GM19099 (cell line): ENCODE data around the gene TRIM66.

ENCODE experiments used
- POLR2A ChIP-seq: IDR thresholded peaks from 3 replicates; pipeline ENCODE4 v1.6.1; 2011; ENCODE audit warnings: low read depth; ENCODE audit not compliant: insufficient read length; ENCODE audit errors: extremely low read depth

Gene TRIM66

GRCh38 chr11:8719721-8720120, 37.3 kb upstream of the TRIM66 start:
- TF ChIP-seq POLR2A: no peak

DNA sequence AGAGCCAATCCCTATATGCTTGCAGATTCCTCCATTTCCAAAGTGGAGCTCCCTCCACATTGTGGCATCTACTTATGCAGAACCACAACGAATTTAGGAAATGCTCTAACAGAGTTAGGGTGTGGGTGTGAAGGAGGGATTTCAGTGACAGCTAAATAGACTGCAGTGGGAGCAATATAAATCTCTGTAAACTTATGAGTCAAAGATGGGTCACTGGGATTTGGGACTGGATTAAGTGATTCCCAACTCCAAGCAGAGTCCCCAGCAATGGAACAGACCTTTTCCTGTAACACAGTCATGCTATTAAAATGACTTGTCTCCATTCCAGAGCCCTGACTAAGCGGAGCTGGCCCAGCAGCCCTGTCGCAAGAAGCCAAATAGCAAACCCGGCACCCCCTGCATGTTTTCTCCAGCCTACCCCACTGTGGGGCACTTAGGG, 36.8 kb upstream of the TRIM66 start:
- no peak for TF ChIP-seq POLR2A

DNA sequence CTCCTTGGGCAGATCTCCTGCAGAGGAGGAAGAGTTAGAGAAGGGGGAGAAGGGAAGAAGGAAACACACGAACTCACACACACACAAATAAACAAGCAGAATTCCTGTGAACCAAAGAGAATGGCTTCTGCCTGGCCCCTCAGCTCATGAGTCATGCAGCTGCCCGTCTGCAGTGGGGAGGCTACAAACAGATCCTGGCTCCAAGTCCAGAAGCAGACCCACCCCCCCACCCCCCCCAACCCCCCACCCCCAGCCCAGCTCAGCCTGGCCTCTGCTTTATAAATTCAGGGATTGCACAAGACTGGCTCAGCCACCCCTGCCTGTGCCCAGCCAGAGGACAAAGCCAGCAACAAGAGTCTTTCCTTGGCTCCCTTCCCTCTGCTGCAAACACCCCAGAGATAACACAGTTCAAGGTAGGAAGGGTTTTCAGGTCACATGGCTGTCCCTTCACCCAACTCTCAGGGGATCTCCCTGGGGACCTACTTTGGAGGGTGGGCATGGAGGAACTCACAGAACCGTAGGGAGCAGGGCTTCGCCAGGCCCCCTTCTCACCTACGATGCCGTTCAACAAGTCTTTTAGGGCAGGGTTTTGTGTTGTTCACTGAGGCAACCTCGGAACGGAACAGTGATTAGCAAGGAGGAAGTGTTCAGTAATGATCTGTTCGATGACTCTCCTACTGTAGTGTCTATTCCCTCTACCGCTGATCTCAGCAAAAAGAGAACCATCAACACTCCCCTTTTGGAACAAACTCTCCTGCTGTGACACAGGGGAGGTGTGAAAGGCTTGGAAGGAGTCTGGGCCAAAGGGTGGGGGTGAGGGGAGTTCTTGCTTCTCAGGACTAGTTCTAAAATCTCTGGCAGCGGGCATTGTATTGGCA, 35.6 kb upstream of the TRIM66 start:
- no peak for TF ChIP-seq POLR2A

DNA sequence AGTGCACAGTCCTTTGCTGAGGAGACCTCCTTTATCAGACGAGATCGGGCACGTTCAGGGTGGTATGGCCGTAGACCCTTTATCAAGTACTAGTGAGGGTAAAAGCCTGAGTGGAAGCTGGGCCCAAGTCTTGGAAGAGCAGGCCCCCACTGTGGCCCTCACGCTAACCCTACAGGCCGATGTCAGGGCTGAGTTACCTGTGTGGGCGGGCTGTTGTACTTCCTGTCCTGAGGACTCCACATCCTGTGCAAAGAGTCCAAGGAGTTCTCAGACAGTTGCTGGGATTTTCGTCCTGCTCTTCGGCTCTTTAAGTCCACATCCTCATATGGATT, 35.0 kb upstream of the TRIM66 start:
- TF ChIP-seq POLR2A: no peak

DNA sequence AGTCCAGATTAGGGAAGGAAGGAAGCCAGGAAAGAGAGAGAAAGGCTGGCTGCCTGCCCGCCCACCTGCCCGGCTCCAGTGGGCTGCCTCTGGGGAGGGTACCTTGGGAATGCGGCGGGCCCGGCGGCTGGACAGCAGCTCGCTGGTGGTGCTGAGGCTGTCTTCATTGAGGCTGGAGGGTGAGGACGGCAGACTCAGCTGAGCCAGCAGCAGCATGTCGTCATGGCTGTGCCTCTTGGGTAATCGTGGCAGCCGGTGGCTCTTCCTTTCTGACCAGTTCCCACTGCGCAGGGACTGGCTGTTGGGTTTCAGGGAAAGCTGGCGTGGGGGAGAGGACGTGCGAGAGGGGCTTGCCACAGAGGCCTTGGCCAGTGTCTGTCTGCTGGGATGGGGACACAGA, 33.0 kb upstream of the TRIM66 start:
- TF ChIP-seq POLR2A: no peak

DNA sequence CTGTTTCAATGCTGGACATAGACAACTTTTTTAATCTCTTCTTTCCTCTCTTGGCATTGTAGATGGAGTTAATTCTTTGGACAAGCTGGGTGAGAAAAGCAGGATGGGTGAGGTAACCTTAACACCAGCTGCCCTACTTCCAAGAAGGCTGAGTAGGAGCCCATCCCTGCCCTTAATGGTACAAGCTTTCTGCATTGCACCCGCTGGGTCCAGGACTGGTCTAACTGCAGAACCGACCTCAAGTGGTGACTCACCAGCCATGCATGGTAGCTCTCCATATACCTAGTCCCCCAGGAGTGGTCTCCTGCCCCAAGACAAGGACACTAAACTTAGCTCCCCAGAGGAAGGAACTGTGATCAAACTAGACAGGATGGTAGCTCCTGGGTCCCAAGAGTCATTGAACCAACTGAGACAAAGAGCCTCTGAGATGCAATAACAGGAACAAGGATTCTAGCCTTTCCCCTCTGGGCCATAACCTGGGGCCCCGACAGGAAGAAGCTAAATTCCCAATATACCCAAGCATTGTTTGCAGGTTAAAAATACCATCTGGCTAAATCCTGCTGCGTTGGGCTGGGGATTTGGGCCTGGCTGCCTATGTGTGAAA, 32.3 kb upstream of the TRIM66 start:
- no peak for TF ChIP-seq POLR2A

GRCh38 chr11:8713760-8714454, 31.4 kb upstream of the TRIM66 start:
- no peak for TF ChIP-seq POLR2A

GRCh38 chr11:8712506-8712905, 30.0 kb upstream of the TRIM66 start:
- TF ChIP-seq POLR2A: no peak

GRCh38 chr11:8711895-8712442, 29.5 kb upstream of the TRIM66 start:
- no peak for TF ChIP-seq POLR2A

- no peak for TF ChIP-seq POLR2A
These were observed 27.3 kb upstream of the TRIM66 start for GRCh38 chr11:8709777-8710176.

- TF ChIP-seq POLR2A: no peak
These were observed 26.7 kb upstream of the TRIM66 start for GRCh38 chr11:8709002-8709672.

DNA sequence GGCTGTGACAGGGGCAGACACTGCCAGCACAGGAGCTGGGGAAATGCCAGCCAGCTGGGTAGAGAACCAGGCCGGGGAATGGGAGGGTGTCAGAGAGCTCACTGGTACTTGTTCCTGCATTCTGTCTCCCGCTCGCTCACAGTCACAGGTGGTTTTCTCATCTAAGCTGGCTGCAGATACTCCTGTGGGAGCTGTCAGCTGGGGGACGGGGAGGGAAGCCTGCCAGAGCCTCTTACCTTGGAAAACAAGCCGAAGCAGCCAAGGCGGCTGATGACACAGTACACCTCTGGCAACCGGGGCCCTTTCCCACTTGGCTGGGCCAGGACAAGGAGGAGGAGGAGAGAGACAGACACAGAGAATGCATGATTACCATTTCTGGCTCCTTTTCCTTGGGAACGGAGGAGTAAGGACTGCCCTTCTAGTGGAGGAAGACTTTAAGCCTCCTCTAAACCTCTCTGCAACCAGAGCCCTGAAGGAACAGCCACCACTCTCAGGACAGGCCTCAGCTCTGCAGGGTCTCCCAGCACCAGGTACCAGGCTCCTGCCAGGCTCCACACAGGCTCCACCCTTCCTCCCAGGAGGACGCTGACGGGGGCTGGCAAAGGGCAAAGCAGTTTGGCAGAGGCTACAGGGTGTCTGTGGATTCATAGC, 25.2 kb upstream of the TRIM66 start:
- TF ChIP-seq POLR2A: no peak

DNA sequence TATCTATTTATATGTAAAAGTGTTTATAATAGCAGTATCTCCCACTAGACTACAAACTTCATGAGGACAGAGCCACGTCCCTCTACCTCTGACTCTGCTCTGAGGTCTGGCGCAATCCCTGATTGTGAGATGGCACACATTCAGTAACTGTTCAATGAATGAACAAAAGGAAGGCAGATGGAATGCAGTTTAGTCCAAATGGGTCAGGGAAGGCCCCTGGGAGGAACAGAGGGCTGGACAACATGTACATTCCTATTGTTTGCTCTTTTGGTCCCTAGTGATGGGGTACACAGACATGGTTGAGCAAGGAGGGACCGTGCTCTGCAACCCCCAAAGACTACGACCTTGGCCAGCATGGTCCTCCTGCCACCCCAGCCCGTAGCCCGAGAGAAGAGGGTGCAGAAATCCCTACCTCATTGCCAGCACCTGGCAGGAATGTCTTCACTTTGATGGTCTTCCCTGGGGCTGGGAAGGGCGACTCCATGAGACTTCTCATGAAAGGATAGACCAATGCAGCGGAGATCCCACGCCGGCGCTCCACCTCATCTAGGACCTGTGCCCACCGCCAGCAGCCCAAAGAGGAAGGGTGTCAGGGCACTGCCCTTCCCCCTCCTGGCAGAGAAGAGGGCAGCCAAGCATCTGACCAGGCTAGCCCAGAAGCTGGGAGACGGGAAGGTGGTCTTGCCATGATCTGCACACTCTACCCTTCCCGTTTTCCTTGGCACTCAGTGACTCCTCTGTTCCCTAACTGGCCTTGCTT, 24.4 kb upstream of the TRIM66 start:
- no peak for TF ChIP-seq POLR2A

GRCh38 chr11:8705146-8705545, 22.7 kb upstream of the TRIM66 start:
- no peak for TF ChIP-seq POLR2A
